Fibroblast of lung (primary cell): ENCODE data around the gene FOXL2.

Source experiments
- EZH2 ChIP-seq: IDR thresholded peaks from 2 replicates; pipeline ENCODE4 v1.5.1; 2012; ENCODE audit warnings: low read length, control low read depth, mild to moderate bottlenecking; ENCODE audit errors: missing control alignments
- TF ChIP-seq, protein P1 (sequence below), 2 donors: IDR thresholded peaks in 1 of 2; conservative IDR thresholded peaks in 1 of 2; 1 replicate in 1 of 2; 2 replicates in 1 of 2; pipeline ENCODE4 v1.5.1; 2011 to 2012; ENCODE audit warnings: low read length in 2 of 2, control low read depth in 1 of 2, inconsistent platforms in 1 of 2, low read depth in 1 of 2, mild to moderate bottlenecking in 1 of 2

- TF ChIP-seq, protein P1, sequence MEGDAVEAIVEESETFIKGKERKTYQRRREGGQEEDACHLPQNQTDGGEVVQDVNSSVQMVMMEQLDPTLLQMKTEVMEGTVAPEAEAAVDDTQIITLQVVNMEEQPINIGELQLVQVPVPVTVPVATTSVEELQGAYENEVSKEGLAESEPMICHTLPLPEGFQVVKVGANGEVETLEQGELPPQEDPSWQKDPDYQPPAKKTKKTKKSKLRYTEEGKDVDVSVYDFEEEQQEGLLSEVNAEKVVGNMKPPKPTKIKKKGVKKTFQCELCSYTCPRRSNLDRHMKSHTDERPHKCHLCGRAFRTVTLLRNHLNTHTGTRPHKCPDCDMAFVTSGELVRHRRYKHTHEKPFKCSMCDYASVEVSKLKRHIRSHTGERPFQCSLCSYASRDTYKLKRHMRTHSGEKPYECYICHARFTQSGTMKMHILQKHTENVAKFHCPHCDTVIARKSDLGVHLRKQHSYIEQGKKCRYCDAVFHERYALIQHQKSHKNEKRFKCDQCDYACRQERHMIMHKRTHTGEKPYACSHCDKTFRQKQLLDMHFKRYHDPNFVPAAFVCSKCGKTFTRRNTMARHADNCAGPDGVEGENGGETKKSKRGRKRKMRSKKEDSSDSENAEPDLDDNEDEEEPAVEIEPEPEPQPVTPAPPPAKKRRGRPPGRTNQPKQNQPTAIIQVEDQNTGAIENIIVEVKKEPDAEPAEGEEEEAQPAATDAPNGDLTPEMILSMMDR (conservative IDR thresholded peaks at IDR 0.05 in 1 of 2, IDR thresholded peaks at IDR 0.05 in 1 of 2; ENCODE audit: low read depth in 1 of 2, low read length in 2 of 2), result peak; percentile 30 to 56
- TF ChIP-seq EZH2, result no peak
These were observed 5.6 kb downstream of the FOXL2 start for GRCh38 chr3:138941259-138941885.
